H1 (cell line): Measurements from ENCODE around the gene DGCR8. TPM values are rescaled to one million over a fixed set of nuclear protein-coding genes. Genes with fewer than 3 reads are reported as not detected.

Source experiments
- ATF3 ChIP-seq: IDR thresholded peaks from 2 replicates; pipeline ENCODE4 v1.6.1; 2011; ENCODE audit warnings: low read depth, mild to moderate bottlenecking, low read length; ENCODE audit not compliant: insufficient read depth
- CHD1 ChIP-seq: IDR thresholded peaks from 2 replicates; pipeline ENCODE4 v1.6.1; 2012; ENCODE audit warnings: low read depth, low read length, improper control_type of control experiment
- polyA plus RNA-seq, 7 experiments: library from polyadenylated mRNA; depleted of rRNA in 3 of 7; stranded (reverse) in 5 of 7; unstranded in 2 of 7; fragments of >200 nt in 5 of 7; fragments of 200-250 nt in 2 of 7; gene quantifications; 1 replicate in 5 of 7; 2 replicates in 1 of 7; 4 replicates in 1 of 7; pipeline versions ENCODE4 v1.2.1 to v1.2.3, GENCODE V29; 2011 to 2013; ENCODE audit warnings: missing spikeins in 2 of 7, mixed read lengths in 2 of 7
- total RNA-seq: library from RNA; stranded (reverse); fragmentation: NEBNext Ultra II Directional; extraction: Animal tissue kit (Norgen Biotek cat#: 25700); gene quantifications from 2 replicates; pipeline ENCODE4 v1.2.1, GENCODE V29; 2021

The DGCR8 gene
- total and polyA plus RNA-seq, 2 of the 8 experiments (the other 6 are each of a cell fraction or from before 2014, with no cell fraction given), result 23.7 to 43.7 TPM

DNA sequence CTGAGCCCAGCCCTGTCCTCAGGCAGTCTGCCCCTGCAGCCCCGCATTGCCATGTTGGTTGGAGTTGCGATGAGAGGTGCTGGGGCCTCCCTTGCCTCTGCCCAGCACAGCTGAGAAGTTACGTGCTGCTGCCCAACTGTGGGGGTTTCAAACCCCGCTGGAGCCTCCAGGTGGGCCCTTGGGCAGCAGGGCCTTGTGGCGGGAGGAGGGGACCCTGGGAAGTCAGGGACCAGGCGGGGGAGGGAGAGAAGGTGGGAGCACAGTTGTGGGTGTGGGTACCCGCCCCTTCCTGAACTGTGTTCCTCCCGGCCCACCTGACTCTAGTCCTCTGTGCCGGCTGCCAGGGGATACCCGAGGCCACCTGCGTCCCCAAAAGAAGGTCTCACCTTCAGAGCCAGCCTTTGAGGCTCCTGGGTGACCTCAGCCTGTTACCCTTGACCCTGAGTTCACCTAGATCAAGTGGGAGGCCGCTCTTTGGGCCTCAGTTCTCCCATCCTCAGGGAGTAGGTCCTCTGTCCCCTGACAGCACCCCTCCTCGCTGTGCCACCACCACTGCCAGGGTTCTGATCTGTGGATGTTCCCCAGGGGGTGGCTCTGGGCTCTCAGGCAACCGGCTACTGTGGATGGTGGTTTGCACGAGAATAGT, 78.5 kb downstream of the DGCR8 start (continued):
- TF ChIP-seq ATF3, result no peak
- no peak for TF ChIP-seq CHD1
